PFSK-1 (cell line): ENCODE data around the gene CSPG4.

Experiments
- POLR2AphosphoS5 ChIP-seq: IDR thresholded peaks from 2 replicates; pipeline ENCODE4 v1.6.1; 2012; ENCODE audit warnings: low read depth, mild to moderate bottlenecking, control low read depth, low read length, moderate library complexity
- REST ChIP-seq, 2 experiments: IDR thresholded peaks; 2 replicates each; pipeline versions ENCODE4 v1.6.1 to v1.8.0; 2011 to 2012; ENCODE audit warnings: low read depth in 2 of 2, low read length in 2 of 2, control low read depth in 1 of 2, inconsistent platforms in 1 of 2, mild to moderate bottlenecking in 1 of 2, moderate library complexity in 1 of 2; ENCODE audit not compliant: insufficient read depth in 1 of 2
- SIN3A ChIP-seq: IDR thresholded peaks from 2 replicates; pipeline ENCODE4 v1.6.1; 2012; ENCODE audit warnings: mild to moderate bottlenecking, low read length, moderate library complexity, borderline replicate concordance; ENCODE audit not compliant: insufficient read depth
- TAF1 ChIP-seq: IDR thresholded peaks from 2 replicates; pipeline ENCODE4 v1.6.1; 2012; ENCODE audit warnings: low read length, control low read depth, borderline replicate concordance; ENCODE audit not compliant: insufficient read depth

DNA sequence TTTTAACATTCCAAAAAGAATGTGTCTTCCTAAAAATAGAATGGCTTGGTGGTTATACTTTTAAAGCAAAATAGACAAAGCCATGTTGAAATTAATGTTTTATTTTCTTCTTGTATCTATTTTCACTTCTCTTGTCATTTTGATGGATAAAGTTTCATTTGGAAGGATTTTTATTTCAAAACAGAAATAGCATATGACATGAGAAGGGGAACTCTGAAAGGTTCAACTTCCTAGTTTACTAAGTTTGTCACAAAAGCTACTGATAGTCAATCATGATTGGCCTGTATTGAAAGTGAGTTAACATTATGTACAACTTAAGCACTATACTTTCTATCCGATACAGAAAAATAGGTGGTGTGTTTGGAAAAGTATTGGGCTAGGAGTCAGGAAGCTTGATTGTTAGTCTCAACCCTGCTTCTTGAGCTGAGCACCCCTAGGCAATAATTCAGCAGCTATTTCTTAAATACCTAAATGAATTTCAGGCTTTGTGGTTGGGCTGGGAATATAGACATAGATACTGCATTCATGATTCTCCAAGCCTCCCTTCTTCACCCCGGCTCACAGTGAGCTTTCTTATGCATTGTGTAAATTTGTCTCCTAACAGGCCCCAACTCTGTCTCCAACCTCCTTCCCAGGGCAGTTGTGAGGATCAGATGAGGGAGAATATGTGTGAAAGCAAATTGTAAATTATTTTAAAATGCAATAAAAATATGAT lies 46.9 kb upstream of the CSPG4 start:
- TF ChIP-seq SIN3A: no peak
- TF ChIP-seq TAF1: no peak
- TF ChIP-seq REST (IDR thresholded peaks at IDR 0.05; ENCODE audit: insufficient read depth in 1 of 2, low read depth in 2 of 2, low read length in 2 of 2): no peak
- TF ChIP-seq POLR2AphosphoS5: no peak
